NT2/D1 (cell line): Measurements from ENCODE around the gene MRI1.

Experiments
- SUZ12 ChIP-seq: IDR thresholded peaks from 2 replicates; pipeline ENCODE4 v1.6.1; 2011; ENCODE audit not compliant: insufficient read length, insufficient read depth; ENCODE audit errors: extremely low read depth
- YY1 ChIP-seq: IDR thresholded peaks from 2 replicates; pipeline ENCODE4 v1.6.1; 2011; ENCODE audit not compliant: insufficient read length, insufficient read depth
- ZNF274 ChIP-seq: IDR thresholded peaks from 2 replicates; pipeline ENCODE4 v1.6.1; 2011; ENCODE audit warnings: mild to moderate bottlenecking, low read depth, low read length

DNA sequence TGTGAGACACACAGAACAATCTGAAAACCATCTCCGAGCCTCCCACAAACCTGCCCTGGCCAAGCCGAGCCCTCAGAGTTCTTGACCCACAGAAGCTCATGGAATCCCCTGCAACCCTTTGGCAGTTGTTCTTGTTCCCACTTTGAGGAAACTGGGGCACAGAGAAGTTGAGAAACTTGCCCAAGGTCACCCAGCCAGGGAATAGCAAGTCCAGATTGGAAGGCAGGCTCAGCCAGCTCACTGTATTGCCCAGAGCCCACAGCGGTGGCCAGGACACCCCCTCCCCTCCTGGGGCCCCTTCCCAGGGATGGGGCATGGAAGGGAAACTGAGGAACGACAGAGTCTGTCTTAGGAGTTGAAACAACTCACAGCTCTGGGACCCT, 32.7 kb downstream of the MRI1 start:
- no peak for TF ChIP-seq YY1
- TF ChIP-seq ZNF274 = no peak
- no peak for TF ChIP-seq SUZ12
